Lung (tissue), 12 donors: ENCODE data around the gene YAE1. TPM values are rescaled to one million over a fixed set of nuclear protein-coding genes. Genes with fewer than 3 reads are reported as not detected.

Experiments
- ATAC-seq: fragments of 200-7000 bp; cut with Tn5 transposase; one replicate; pipeline ENCODE4 v1.9.1; 2020; ENCODE audit warnings: moderate number of reproducible peaks; ENCODE audit not compliant: insufficient read depth, low FRiP score
- DNase-seq, 3 donors: peaks; one replicate each; pipeline ENCODE4 v3.0.0-alpha.2; 2013 to 2017
- H3K27ac ChIP-seq, 2 donors: one replicate each; pipeline ENCODE4 v1.5.1; 2013; ENCODE audit warnings: mild to moderate bottlenecking in 2 of 2, moderate library complexity in 2 of 2, control low read depth in 1 of 2, inconsistent platforms in 1 of 2, low read depth in 1 of 2, low read length in 1 of 2
- H3K27me3 ChIP-seq, 3 donors: one replicate each; pipeline ENCODE4 v1.5.1; 2013; ENCODE audit warnings: low read length in 2 of 3; ENCODE audit not compliant: control insufficient read depth in 3 of 3, insufficient read depth in 3 of 3
- H3K36me3 ChIP-seq, 4 donors: one replicate each; pipeline ENCODE4 v1.5.1; 2013; ENCODE audit warnings: low read length in 4 of 4, mild to moderate bottlenecking in 1 of 4, moderate library complexity in 1 of 4; ENCODE audit not compliant: control insufficient read depth in 4 of 4, insufficient read depth in 4 of 4
- H3K4me1 ChIP-seq, 5 donors: one replicate each; pipeline ENCODE4 v1.5.1; 2013; ENCODE audit warnings: low read length in 5 of 5, mild to moderate bottlenecking in 2 of 5, moderate library complexity in 1 of 5; ENCODE audit not compliant: control insufficient read depth in 5 of 5, insufficient read depth in 5 of 5
- H3K4me3 ChIP-seq: one replicate; pipeline ENCODE4 v1.5.1; 2013; ENCODE audit warnings: mild to moderate bottlenecking, control low read depth, moderate library complexity
- H3K9ac ChIP-seq, 2 donors: one replicate each; pipeline ENCODE4 v1.5.1; 2013; ENCODE audit warnings: low read length in 2 of 2, control low read depth in 1 of 2; ENCODE audit not compliant: insufficient read depth in 1 of 2
- H3K9me3 ChIP-seq, 4 donors: one replicate each; pipeline ENCODE4 v1.5.1; 2013; ENCODE audit warnings: low read length in 3 of 4, mild to moderate bottlenecking in 1 of 4, moderate library complexity in 1 of 4; ENCODE audit not compliant: control insufficient read depth in 4 of 4, insufficient read depth in 3 of 4
- CTCF ChIP-seq: IDR thresholded peaks from 2 replicates; pipeline ENCODE4 v1.5.1; 2012; ENCODE audit warnings: mild to moderate bottlenecking; ENCODE audit errors: control extremely low read depth, extremely low read depth
- WGBS, 2 donors: extraction: QIAGEN DNeasy Blood & Tissue Kit; methylation state at CpG; one replicate each; pipeline ENCODE4 v1.1.7; 2013; 5-methylcytosine and 5-hydroxymethylcytosine counted together
- polyA plus RNA-seq, 2 donors: library from polyadenylated mRNA; stranded (reverse); fragments of 200-250 nt; gene quantifications; one replicate each; pipeline ENCODE4 v1.2.1, GENCODE V29; 2013
- total RNA-seq, 2 donors: library from RNA; depleted of rRNA in 1 of 2; stranded (reverse); fragments of >200 nt in 1 of 2; gene quantifications; one replicate each; pipeline ENCODE4 v1.2.1, GENCODE V29; 2014 to 2021
- donor health status: control.
- donor health status: control.
- donor health status: Bipolar disorder and iron deficiency.
- donor health status: healthy.
- donor health status: DM: yes; HTN: yes; CAD: no.

YAE1 gene
- total and polyA plus RNA-seq, 4 donors: 15.4 to 35.0 (median 23.6) TPM

- H3K27ac ChIP-seq: no peak overlapping the region
- no peak overlapping the region for H3K4me3 ChIP-seq
- no peak for ATAC-seq
- H3K27me3 ChIP-seq: no peaks in the 10 kb centered on the region
- H3K9me3 ChIP-seq: no peaks in the 10 kb centered on the region
- WGBS, 2 donors: 86 to 95% methylated on average over 2 of the region's 2 CpGs
- H3K36me3 ChIP-seq: peaks cover 0 to 1% (median under 1%) of the 10 kb centered on the region in 4 donors
- no peak for DNase-seq
- TF ChIP-seq CTCF: no peak
- H3K4me1 ChIP-seq: no peaks in the 10 kb centered on the region
- no peak overlapping the region for H3K9ac ChIP-seq
These were observed 17.3 kb downstream of the YAE1 start for GRCh38 chr7:39583539-39583938.

- Histone ChIP-seq H3K9me3 (no peaks in the 10 kb centered on the region), H3K4me3 (no peak overlapping the region), H3K27ac (no peak overlapping the region), H3K4me1 (no peaks in the 10 kb centered on the region), H3K9ac (no peak overlapping the region), H3K36me3 (no peaks in the 10 kb centered on the region), H3K27me3 (no peaks in the 10 kb centered on the region)
- ATAC-seq (no peak), DNase-seq (no peak)
- TF ChIP-seq CTCF: no peak
These were observed 21.2 kb downstream of the YAE1 start for GRCh38 chr7:39587393-39587792.

DNA sequence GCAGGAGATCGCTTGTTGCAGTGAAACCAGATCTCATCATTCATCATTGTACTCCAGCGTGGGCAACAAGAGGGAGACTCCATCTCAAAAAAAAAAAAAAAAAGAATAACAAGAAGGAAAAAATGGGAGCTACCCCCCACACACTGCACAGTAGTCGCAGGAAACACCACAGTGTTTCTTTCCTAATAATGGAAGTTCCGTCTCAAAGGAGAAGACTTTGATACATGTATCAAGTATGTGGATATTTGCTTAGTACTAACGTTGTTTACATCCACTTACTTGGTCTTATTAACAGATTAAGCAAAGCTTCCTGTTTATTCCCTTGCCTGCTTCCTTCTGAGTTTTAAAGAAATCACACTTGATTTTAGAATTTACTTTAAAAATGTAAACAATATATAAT, 22.2 kb downstream of the YAE1 start:
- no peaks in the 10 kb centered on the region for H3K9me3 ChIP-seq
- no peaks in the 10 kb centered on the region for H3K36me3 ChIP-seq
- no peak for TF ChIP-seq CTCF
- H3K9ac ChIP-seq: no peak overlapping the region
- H3K27ac ChIP-seq: no peak overlapping the region
- H3K27me3 ChIP-seq: no peaks in the 10 kb centered on the region
- no peak overlapping the region for H3K4me3 ChIP-seq
- H3K4me1 ChIP-seq: no peaks in the 10 kb centered on the region
- ATAC-seq (no peak), DNase-seq (peak in 1 of 3 donors; percentile 26)
- 43 to 52% methylated on average over 5 of the region's 5 CpGs for WGBS, 2 donors
